ENCODE results near the gene JARID2. TPM values are rescaled to one million over a fixed set of nuclear protein-coding genes. Genes with fewer than 3 reads are reported as not detected.
A peak's percentile ranks its signal among the peaks of the same experiment; 100 is the strongest.

Gene JARID2
- polyA plus RNA-seq, 4 donors = 19.5 to 30.3 (median 28.8) TPM

DNA sequence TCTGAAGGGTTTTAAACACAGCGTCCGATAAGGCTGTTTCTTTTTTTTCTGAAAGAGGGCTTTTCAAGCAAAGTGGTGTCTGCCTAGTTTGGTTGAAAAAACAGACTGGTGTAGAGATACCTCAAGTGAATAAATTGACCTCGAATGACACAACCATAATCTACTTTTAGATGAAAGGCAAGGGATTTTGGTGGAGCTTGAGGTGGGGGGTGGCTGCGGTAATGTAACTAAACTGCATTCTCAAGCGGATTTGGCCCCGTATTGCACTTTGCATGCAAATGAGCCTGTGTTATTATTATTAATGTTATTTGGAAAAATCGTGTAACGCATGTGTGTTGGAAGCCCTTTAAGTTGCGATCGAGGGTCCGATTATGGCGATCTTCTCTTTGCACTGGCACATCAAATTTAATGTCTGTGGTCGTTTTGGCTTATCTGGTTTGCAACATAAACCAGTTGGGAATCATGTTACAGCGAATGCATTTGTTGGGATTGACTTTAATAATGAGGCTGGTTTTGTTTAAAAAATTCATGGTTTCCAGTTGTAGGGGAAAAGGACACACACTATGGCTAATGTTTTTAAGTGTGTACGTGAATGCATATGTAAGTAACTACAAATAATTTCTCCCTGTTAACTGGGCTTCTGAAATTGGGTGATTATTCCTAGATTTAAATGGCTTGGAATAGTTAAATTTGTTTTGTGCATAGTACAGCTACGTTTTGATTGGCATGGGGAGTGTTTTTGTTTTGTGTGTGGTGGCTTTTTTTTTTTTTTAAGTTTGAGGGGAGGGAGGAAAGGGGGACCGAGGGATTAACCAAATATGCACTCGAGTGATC is 1.0 kb downstream of the JARID2 start:
- DNase-seq (ENCODE audit: low read depth in 4 of 4, low spot score in 3 of 4) = no peak

DNA sequence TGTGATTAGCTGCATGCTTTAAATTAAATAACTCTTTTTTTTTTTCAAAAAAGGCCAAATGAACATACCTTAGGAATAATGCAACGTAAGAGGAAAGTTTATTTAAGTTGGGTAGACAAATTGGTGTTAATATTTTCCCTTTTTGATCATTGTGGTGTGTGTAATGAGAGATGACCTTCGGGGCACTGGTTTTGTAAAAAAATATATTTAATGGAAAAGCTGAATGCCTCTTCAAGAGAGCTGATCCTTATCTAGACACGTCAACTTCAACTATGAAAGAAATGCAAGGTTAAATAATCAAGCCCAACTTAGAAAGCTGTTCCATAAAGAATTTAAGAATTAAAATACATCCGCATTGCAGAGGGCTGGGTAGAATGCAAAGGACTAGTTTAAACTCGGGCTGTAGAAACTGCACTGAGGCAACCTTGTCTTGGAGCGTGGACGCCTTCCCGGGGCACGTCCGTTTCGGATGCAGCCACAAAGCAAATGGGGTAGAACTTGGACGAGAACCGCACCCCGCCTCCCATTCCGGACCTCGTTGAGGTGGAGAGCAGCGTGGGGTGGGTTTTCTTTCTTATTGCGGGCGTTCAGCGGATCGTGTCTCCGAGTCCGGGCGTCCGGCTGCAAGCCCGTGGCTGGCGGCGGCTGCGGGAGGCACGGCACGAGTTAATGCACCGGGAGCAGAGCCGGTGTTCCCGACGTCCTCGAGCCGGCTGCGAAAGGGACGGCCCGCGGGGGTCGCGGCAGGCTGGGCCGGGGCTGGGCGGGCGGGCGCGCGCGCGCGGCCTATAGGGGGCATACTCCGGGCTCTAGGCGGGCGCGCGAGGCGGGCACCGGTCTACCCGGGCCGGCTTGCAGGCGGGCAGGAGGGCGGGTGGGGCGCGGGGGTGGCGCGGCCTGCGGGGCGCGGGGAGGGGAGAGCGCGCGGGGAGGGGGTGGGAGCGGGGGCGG is 1.9 kb downstream of the JARID2 start:
- no peak for DNase-seq (ENCODE audit: low read depth in 4 of 4, low spot score in 3 of 4)

DNA sequence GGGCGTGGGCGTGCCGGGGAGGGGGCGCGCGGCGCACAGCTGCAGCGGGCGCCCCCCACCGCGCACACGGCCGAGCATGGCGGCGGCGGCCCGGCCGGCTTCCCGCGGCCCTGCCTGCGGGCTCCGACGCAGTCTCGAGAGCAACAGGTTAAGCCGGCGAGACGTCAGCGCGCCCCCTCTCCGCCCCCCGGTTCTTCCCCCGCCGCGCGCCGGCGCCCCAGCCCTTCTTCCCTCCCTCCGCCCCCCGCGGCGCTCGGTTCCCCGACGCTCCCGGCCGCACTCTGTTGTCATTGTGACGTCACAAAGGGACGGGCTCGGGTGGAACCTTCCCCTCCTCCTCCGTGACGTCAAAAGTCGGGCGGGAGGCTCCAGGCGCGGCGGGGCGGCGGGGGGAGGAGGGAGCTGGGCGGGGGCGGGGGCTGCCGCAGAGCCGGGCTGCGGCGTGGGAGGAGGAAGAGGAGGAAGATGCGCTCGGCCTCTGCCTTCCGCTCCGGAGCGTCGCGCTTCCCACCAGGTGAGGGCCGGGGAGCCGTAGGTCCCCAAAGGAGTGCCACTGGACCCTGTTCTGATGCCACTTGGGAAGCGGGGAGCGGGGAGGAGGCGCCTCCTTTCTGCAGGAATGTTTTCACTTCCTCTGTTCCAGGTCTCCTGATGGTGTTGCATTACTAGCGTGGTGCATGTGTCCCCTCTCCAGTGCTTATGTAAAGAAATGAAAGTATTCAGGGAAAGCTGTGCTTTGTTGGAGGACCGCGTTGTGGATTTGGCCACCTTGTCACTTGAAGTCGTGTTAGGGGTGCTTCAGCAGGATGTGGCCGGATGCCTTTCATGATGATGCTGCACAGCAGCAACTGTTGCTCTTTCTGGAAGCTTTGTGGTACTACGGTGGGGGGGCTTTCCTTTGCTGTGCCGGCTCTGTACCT is 2.8 kb downstream of the JARID2 start:
- peak; percentile 84 to 95 (median 93) for DNase-seq (ENCODE audit: low read depth in 4 of 4, low spot score in 3 of 4)

DNA sequence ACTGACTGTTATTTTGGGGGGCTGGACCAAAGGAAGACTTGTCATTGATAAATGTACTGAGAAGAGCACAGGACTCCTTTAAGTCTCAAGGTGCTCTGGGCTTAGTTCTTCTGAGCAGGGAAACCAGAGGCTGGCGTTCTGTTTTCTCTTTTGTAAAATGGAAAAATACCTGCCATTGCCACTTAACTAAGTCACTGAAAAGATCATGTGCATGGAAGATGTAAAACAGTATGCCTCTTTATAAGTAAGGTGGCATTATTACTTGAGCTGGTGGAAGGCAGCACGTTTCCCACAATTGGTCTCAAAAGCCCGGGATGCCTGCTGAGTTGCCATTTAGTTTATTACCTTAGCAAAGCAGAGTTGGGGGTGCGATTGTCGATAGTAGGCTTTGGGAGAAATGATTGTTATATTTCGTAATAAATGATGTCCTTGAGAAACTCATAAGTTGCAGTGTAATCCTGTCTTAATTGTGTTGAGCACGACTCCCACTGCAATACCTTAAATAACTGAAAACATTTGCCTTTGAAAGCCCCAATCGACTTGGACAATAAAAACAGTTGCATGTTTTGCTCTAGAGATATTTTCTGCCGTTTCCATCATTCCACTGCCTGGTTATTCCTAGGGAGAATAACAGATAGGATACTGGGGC is 3.6 kb downstream of the JARID2 start:
- DNase-seq (ENCODE audit: low read depth in 4 of 4, low spot score in 3 of 4) = no peak

DNA sequence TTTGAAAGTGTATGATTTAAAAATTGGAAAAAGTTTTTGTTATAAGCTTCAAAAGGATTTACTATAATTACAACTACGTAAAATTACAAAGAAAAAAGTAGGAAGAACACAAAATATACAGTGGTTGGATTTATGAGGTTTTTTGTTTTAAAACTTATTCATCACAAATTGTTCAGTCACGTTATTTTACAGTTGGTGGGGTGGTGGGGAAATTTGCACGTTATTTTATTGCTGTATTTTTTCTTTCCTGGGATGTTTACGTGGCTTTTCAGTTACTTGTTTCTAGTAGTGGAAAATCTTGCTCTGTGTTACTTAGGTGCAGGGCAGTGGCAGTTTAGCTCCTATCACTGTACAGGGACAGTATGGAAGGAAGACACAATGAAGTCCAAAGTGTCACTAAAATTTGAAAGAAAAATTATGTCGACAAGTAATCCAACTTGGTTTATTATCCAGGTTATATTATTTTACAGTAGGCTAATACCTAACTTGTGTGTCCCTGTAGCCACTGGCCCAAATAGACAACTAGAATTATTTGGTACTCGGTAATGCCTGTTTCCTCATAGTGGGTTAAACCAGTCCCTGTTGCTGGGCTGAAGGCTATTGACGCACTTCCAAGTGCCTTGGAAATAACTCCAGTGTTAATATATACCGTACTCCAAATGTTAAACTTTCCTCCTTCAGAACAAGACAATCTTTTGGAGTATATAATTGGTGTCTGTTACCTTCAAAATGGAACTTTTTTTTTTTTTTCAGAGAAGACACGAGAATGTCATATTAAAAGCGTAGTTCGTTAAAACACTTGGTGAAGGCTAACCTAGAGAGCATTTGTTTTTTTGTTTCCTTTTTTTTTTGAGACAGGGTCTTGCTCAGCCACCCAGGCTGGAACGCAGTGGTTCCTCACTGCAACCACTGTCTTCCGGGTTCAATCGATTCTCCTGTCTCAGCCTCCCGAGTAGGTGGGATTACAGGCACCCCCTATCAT is 4.6 kb downstream of the JARID2 start:
- no peak for DNase-seq (ENCODE audit: low read depth in 4 of 4, low spot score in 3 of 4)

DNA sequence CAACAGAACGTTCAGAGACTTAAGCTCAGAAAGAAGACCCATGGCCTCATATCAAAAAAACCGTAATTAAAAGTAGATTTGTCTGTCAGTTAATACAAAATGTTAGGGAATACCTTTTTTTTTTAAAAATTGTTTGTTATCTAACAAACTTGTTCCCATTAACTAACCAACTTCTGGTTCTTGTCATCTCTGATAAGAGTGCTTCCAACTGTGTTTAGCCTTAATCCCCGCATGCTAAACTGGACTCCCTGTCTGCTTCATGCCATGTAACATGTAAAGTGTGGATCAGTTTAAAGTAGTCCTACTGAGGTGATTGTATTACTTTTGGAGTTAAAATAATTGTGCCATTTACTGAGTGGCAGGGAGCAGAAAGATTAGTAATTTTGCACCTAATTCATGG is 6.3 kb downstream of the JARID2 start:
- no peak for DNase-seq (ENCODE audit: low read depth in 4 of 4, low spot score in 3 of 4)

DNA sequence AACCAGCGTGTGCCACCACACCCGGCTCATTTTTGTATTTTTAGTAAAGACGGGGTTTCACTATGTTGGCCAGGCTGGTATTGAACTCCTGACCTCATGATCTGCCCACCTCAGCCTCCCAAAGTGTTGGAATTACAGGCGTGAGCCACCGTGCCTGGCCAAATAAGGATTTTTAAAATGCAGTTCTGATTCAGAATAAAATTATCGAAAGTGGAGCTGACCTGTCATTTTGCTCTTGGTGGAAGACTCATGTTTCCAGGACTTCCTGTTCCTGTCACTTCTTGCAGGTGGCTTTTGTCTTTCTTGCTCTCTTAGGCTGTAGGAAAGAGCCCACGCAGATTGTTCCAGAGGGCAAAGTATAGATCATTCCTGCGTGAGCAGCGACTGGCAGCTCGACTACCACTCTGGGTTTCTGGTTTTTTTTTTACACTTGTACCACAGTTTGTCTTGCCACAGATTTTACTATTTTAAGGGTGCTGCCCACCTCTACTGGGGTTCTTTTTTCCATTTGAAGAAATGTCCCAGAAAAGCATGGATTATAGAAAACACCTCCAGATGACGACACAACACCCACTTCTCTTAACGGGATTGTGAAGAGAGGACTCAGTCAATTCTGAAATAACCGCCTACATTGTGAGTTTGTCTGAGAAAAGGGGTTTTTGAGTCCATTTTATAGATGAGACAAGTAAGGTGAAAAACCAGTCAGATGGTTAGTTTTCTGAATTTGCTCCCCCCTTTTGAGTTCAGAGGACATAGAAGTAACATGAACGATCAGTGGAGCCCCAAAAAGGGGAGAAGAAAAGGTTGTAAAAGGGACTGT is 7.5 kb downstream of the JARID2 start:
- DNase-seq (ENCODE audit: low read depth in 4 of 4, low spot score in 3 of 4) = no peak

DNA sequence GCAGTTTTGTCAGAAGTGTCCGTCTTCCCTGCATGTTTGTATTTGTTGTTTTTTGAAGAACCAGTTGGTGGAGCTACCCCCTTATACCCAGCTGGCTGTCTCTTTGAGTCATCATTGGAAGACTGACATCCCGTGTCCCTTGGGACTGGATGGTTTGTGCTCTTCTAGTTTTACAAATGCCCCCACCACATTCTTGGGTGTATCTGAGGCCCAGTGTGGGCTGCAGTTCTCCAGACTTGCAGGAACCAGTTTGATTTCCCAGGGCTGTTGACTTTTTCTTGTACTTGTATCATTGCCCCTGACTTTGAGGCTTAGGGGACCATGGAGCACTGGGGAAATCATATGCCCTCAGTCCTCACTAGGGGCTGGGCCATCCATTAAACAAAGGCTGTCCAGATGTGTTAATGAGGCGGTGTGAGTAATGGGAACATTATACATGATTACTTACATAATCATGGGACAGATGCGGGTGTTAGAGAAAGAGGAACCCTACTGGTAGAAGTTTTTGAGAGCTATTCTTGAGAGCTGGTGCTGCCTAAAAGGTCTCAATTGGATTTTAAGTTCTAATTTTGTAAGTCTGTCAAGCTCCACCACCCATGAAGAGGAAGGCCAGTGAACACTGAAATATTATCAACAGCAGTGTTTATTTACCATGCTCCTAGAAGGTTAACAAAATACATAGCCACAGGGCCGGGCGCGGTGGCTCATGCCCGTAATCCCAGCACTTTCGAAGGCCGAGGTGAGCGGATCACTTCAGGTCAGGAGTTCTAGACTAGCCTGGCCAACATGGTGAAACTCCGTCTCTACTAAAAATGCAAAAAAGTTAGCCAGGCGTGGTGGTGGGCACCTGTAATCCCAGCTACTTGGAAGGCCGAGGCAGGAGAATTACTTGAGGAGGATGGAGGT is 8.5 kb downstream of the JARID2 start:
- no peak for DNase-seq (ENCODE audit: low read depth in 4 of 4, low spot score in 3 of 4)

DNA sequence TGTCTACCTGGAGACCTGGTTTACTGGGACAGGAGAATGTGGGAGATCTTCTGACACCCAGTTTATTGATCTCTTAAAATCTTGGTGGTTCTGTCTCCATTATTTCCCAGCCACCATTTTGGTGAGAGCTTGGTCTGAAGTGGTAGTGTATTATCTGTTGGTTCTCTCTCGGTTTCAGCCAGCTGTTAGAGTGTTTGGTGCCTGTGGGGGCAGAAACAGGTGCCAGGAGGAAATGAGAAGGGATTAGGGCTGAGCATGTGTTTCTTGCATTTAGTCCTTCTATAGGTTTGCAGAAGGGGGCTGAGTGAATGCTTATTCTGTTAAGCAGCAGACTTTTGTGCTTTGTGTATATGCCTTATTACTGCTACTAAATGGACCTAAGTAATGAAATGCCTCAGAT is 9.6 kb downstream of the JARID2 start:
- DNase-seq (ENCODE audit: low read depth in 4 of 4, low spot score in 3 of 4) = no peak

DNA sequence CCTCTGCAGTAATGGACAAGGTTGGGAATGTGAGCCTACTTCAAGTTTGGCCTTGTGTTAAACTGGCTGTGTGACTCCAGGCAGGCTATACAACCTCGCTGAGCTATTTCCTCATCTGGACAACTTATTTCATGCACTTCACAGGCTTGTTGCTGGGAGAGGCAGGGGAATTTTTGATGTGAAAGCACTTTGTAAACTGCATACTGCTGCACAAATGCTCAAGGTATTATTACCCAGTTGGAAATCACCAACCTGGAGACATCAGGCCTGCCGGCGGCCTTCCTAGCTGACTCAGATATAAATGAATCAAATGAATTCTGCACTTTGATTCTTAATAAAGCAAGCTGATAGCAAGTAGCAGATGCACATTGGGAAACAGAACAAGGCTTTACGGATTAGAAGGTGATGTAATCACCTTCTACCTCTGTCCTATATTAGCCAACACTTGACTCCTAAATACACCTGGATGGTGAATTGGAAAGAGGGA is 10.1 kb downstream of the JARID2 start:
- DNase-seq (ENCODE audit: low read depth in 4 of 4, low spot score in 3 of 4) = no peak

DNA sequence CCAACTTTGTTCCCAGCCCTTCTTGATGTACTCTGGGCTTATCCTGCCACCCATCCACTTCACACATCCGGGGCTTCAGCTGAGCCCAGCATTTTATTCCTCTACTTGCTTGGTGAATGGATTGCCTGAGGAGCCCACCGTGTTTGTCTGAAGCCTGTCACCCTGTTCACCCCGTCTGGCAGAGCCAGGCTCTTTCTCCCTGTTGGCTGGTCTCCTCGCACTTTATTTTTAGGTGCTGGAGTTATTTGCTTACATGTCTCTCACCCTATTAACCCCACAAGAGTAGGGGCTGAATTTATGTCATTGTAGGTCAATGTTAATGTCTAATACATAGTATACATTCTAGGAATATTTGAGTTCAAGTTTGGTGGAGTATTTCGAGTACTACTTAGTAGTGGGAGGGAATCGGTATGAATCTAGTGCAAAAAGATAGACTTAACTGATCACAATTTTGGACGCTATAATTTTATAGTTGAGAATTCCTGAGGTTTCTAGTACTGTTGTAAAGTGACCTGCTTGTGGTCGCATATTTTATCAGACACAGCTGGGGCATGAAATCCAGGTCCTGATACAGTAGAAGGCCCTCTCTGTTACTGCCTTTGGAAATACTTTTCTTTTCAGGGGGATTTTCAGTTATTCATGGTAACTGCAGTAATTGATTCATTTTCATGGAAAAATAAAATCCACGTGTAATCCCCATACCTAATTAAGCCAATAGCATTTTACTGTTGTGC is 10.8 kb downstream of the JARID2 start:
- DNase-seq (ENCODE audit: low read depth in 4 of 4, low spot score in 3 of 4) = no peak

DNA sequence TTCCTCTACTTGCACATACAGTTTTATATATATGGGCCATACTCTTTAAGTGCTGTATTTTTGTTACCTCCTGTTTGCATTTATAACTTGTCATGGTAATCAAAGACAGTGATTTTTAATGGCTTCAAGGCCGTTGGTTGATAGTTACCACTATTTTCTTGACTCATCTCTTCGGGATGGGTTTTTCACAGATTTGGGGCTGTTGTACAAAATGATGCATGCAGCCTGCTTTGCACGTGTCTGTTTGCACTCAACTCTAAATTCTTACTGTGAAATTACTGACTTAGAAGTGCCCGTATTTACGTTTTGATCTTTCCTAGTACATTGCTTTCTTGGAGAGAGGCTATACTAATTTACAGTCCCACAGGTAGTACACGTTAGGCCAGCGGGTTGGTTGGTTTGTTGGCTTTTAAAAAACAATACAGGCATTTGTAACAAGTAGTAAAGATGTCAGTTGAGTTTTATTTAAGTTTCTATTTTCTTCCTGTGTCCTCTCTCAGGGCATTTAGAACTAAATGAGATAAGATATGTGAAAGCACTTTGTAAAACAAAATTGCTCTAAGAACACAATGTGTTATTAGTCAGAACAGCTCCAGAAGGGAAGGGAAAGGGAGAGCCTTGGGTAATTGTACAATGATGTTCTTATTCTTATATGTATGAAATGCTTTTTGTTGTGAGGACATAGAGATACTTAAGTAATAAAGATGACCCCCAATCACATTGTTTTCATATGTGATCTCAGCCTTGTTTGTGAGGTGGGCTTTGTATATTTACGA is 11.7 kb downstream of the JARID2 start:
- no peak for DNase-seq (ENCODE audit: low read depth in 4 of 4, low spot score in 3 of 4)

DNA sequence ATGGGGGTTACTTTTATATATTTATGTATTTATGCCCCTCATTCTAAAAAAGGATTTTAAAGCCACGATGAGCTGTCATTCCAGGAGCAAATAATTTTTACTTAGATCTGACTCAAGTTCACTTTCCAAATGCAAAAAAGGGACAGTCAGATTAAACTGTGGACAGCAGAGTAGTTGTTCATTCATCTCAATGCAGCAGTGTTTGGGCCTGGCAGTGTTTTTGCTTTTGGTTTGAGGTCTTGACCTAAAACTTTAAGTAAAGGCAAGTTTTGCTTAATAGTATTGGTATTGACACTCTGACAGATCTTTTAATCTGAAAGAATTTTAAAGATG is 13.9 kb downstream of the JARID2 start:
- no peak for DNase-seq (ENCODE audit: low read depth in 4 of 4, low spot score in 3 of 4)

DNA sequence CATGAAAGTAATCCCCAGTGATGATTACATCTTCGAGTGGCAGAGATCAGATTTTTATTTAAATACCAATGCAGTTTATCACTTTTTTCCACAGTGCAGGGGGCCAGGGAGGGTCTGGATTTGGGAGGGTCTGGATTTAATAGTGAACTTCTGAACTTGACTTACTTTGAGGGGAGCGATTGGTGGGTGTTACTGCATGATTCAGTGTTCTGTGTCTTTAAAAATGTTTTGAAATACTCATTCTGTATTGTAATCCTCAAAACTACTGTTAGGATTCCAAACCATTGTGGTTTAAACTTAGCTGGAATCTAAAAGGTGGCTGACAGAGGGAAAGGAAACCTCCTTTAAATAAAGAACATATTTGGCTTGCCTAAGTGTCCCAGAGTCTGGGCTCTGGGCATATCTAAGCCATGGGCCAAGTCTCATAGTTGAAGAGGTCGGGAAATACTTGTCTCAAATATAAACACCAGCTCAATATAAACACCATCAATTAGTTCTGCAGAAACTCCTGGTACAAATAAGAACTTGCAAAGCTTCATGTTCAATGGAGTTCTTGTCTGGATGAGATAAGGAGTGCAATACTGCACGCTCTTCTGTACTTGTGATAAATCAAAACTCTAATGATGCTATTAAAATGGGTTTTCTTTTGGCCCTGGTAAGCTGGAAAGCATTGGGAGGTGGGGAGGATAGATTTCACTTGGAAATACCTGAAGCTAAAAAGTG is 14.4 kb downstream of the JARID2 start:
- no peak for DNase-seq (ENCODE audit: low read depth in 4 of 4, low spot score in 3 of 4)

All from left renal pelvis (tissue), 4 donors.